HCT116 (cell line): ENCODE data around the gene APBA2. TPM values are rescaled to one million over a fixed set of nuclear protein-coding genes. Genes with fewer than 3 reads are reported as not detected.

Experiments used
- ATAC-seq: fragments of 200-7000 bp; cut with Tn5 transposase; 2 replicates; pipeline ENCODE4 v1.9.1; 2020; ENCODE audit warnings: mild to moderate bottlenecking, moderate library complexity
- BruUV-seq: library from RNA; stranded (reverse); fragments of 400-500 nt; replicated peaks from 2 replicates; lab custom pipeline; 2021; lab: Mats Ljungman, UMichigan
- CTCF ChIA-PET: fragments of 300-600 bp; sonication (Branson Sonifier 250); formaldehyde crosslinking; loops from one replicate; lab custom pipeline; 2021; ENCODE audit warnings: antibody characterized with exemption; lab: Charles Lee
- POLR2A ChIA-PET: fragments of 300-600, 350-600 bp; sonication (Branson Sonifier 250); formaldehyde crosslinking; loops from one replicate; lab custom pipeline; 2021; ENCODE audit warnings: antibody characterized with exemption; lab: Charles Lee
- RAD21 ChIA-PET, 2 experiments: fragments of 300-600 bp; sonication (Branson Sonifier 250); formaldehyde crosslinking; loops; one replicate each; lab custom pipeline; 2023; ENCODE audit warnings: low total read pairs in 2 of 2; ENCODE audit not compliant: uncharacterized antibody in 2 of 2, unreplicated experiment in 2 of 2, low non-redundant PET in 1 of 2; lab: Charles Lee
- DNase-seq: peaks from one replicate; pipeline ENCODE4 v3.0.0-alpha.2; 2010; ENCODE audit warnings: low read depth, low spot score
- H2AFZ ChIP-seq: fragments of 200-600 bp; shearing (Covaris generic), sonication (generic); 2 replicates; pipeline ENCODE4 v1.6.1; 2017; ENCODE audit warnings: low read depth, mixed run types, mixed read lengths, antibody characterized with exemption, low read length; ENCODE audit not compliant: poor library complexity, severe bottlenecking
- H3K27ac ChIP-seq: 2 replicates; pipeline ENCODE4 v1.5.1; 2012; ENCODE audit warnings: low read depth, low read length
- H3K27me3 ChIP-seq: fragments of 200-600 bp; sonication (generic); 2 replicates; pipeline ENCODE4 v1.6.1; 2016; ENCODE audit warnings: mixed run types, low read length, mixed read lengths; ENCODE audit not compliant: insufficient read depth
- H3K36me3 ChIP-seq, 2 experiments: fragments of 200-500 bp in 1 of 2; fragments of 200-600 bp in 1 of 2; sonication (Bioruptor generic) in 1 of 2; sonication (generic) in 1 of 2; 2 replicates each; pipeline versions ENCODE4 v1.5.1 to v1.6.1; 2014 to 2016; ENCODE audit warnings: low read length in 2 of 2, inconsistent platforms in 1 of 2, mixed read lengths in 1 of 2, mixed run types in 1 of 2; ENCODE audit not compliant: insufficient read depth in 2 of 2, control insufficient read depth in 1 of 2
- H3K4me1 ChIP-seq, 2 experiments: fragments of 200-600 bp in 1 of 2; sonication (generic) in 1 of 2; 2 replicates each; pipeline versions ENCODE4 v1.5.1 to v1.6.1; 2012 to 2017; ENCODE audit warnings: low read length in 2 of 2, inconsistent platforms in 1 of 2, mild to moderate bottlenecking in 1 of 2, mixed read lengths in 1 of 2, mixed run types in 1 of 2, moderate library complexity in 1 of 2; ENCODE audit not compliant: insufficient read depth in 2 of 2, control insufficient read depth in 1 of 2
- H3K4me2 ChIP-seq: fragments of 200-600 bp; sonication (generic); 2 replicates; pipeline ENCODE4 v1.6.1; 2017; ENCODE audit warnings: mixed run types, low read length, mixed read lengths
- H3K4me3 ChIP-seq, 2 experiments: fragments of 200-600 bp in 1 of 2; sonication (generic) in 1 of 2; replicated peaks in 1 of 2; 2 replicates each; pipeline ENCODE4 v1.5.1; 2011 to 2016; ENCODE audit warnings: low read length in 2 of 2, control low read depth in 1 of 2, low read depth in 1 of 2, mild to moderate bottlenecking in 1 of 2, mixed read lengths in 1 of 2, mixed run types in 1 of 2
- H3K79me2 ChIP-seq: fragments of 200-600 bp; sonication (generic); 2 replicates; pipeline ENCODE4 v1.6.1; 2017; ENCODE audit warnings: mild to moderate bottlenecking, mixed run types, low read length, moderate library complexity, mixed read lengths; ENCODE audit not compliant: insufficient read depth
- H3K9ac ChIP-seq: fragments of 200-600 bp; sonication (generic); 2 replicates; pipeline ENCODE4 v1.6.1; 2016; ENCODE audit warnings: low read length, mixed read lengths
- H3K9me2 ChIP-seq: fragments of 200-600 bp; sonication (generic), shearing (Covaris generic); 2 replicates; pipeline ENCODE4 v1.6.1; 2017; ENCODE audit warnings: mixed run types, mild to moderate bottlenecking, moderate library complexity; ENCODE audit not compliant: insufficient read depth
- H3K9me3 ChIP-seq, 2 experiments: fragments of 200-500 bp in 1 of 2; fragments of 200-600 bp in 1 of 2; sonication (Bioruptor generic) in 1 of 2; sonication (generic) in 1 of 2; 2 replicates each; pipeline ENCODE4 v1.6.1; 2014 to 2017; ENCODE audit warnings: low read length in 2 of 2, mixed read lengths in 2 of 2, inconsistent platforms in 1 of 2, low read depth in 1 of 2, mild to moderate bottlenecking in 1 of 2, mixed run types in 1 of 2, moderate library complexity in 1 of 2; ENCODE audit not compliant: control insufficient read depth in 1 of 2, insufficient read depth in 1 of 2
- H4K20me1 ChIP-seq: fragments of 200-600 bp; sonication (generic), shearing (Covaris generic); 2 replicates; pipeline ENCODE4 v1.6.1; 2017; ENCODE audit warnings: mixed run types, mild to moderate bottlenecking, moderate library complexity; ENCODE audit not compliant: insufficient read depth
- CBX3 ChIP-seq: IDR thresholded peaks from 2 replicates; pipeline ENCODE4 v1.6.1; 2012; ENCODE audit warnings: low read depth
- CTCF ChIP-seq, 3 experiments: fragments of 200-600 bp in 1 of 3; sonication (generic) in 1 of 3; IDR thresholded peaks in 2 of 3; conservative IDR thresholded peaks in 1 of 3; 2 replicates each; pipeline ENCODE4 v1.5.1; 2012 to 2017; ENCODE audit warnings: low read depth in 2 of 3, low read length in 2 of 3, antibody characterized with exemption in 1 of 3, borderline replicate concordance in 1 of 3, control low read depth in 1 of 3, mild to moderate bottlenecking in 1 of 3, mixed read lengths in 1 of 3, mixed run types in 1 of 3, moderate library complexity in 1 of 3; ENCODE audit not compliant: insufficient read depth in 1 of 3
- EGR1 ChIP-seq: IDR thresholded peaks from 2 replicates; pipeline ENCODE4 v1.6.1; 2012; ENCODE audit warnings: low read depth
- EZH2phosphoT487 ChIP-seq: fragments of 200-600 bp; IDR thresholded peaks from 2 replicates; pipeline ENCODE4 v1.6.1; 2018; ENCODE audit warnings: antibody characterized with exemption, borderline replicate concordance
- FOSL1 ChIP-seq: IDR thresholded peaks from 2 replicates; pipeline ENCODE4 v1.6.1; 2012; ENCODE audit warnings: low read depth
- MAX ChIP-seq: IDR thresholded peaks from 2 replicates; pipeline ENCODE4 v1.6.1; 2012
- POLR2A ChIP-seq: IDR thresholded peaks from 2 replicates; pipeline ENCODE4 v1.7.0; 2011; ENCODE audit warnings: borderline replicate concordance; ENCODE audit not compliant: insufficient read depth, insufficient read length; ENCODE audit errors: extremely low read depth
- POLR2AphosphoS5 ChIP-seq: IDR thresholded peaks from 2 replicates; pipeline ENCODE4 v1.6.1; 2011; ENCODE audit warnings: mild to moderate bottlenecking, low read depth, low read length, moderate library complexity
- RAD21 ChIP-seq: IDR thresholded peaks from 2 replicates; pipeline ENCODE4 v1.6.1; 2012; ENCODE audit warnings: low read depth, mild to moderate bottlenecking
- REST ChIP-seq: IDR thresholded peaks from 2 replicates; pipeline ENCODE4 v1.6.1; 2012; ENCODE audit warnings: low read depth
- SIN3A ChIP-seq: IDR thresholded peaks from 2 replicates; pipeline ENCODE4 v1.6.1; 2012; ENCODE audit warnings: low read depth
- ZFX ChIP-seq: fragments of 450-650 bp; IDR thresholded peaks from 2 replicates; pipeline ENCODE4 v1.6.1; 2017
- ZNF274 ChIP-seq: fragments of 200-500 bp; sonication (Bioruptor generic); IDR thresholded peaks from 2 replicates; pipeline ENCODE4 v1.6.1; 2014; ENCODE audit warnings: mild to moderate bottlenecking, low read depth, low read length, inconsistent platforms
- intact Hi-C: fragments of 100-400 bp; cut with micrococcal nuclease; formaldehyde crosslinking; loops from 2 replicates; pipeline ENCODE4 v1.10.0; 2022
- total RNA-seq: library from RNA; stranded (reverse); gene quantifications from one replicate; pipeline ENCODE4 v1.2.1, GENCODE V29; 2021; ENCODE audit not compliant: unreplicated experiment

Gene APBA2
- total RNA-seq, 1 experiment from 2014 or later, result 0.47 TPM

GRCh38 chr15:28929200-28929599 lies 43.4 kb downstream of the APBA2 start:
- POLR2A ChIA-PET, result no interaction called here
- Histone ChIP-seq H4K20me1 (no peaks in the 10 kb centered on the region), H3K27me3 (peaks cover 17% of the 10 kb centered on the region), H3K36me3 (no peaks in the 10 kb centered on the region), H2AFZ (no peak overlapping the region), H3K4me3 (no peak overlapping the region), H3K9me2 (no peaks in the 10 kb centered on the region), H3K9ac (no peak overlapping the region), H3K9me3 (no peaks in the 10 kb centered on the region), H3K4me1 (no peaks in the 10 kb centered on the region), H3K27ac (no peak overlapping the region), H3K4me2 (no peak overlapping the region), H3K79me2 (no peaks in the 10 kb centered on the region)
- no peak for ATAC-seq
- no peak for DNase-seq
- RAD21 ChIA-PET, result no interaction called here
- intact Hi-C loops, result loop anchor here (5.0 kb wide), 1 partner anchor 48 kb away; no protein-coding TSS in a partner anchor
- CTCF ChIA-PET, result no interaction called here
- BruUV-seq, result no TSS peak
- no peak for TF ChIP-seq RAD21
- TF ChIP-seq EGR1, result no peak
- no peak for TF ChIP-seq FOSL1
- no peak for TF ChIP-seq MAX
- TF ChIP-seq ZNF274, result no peak
- no peak for TF ChIP-seq EZH2phosphoT487
- TF ChIP-seq CTCF (IDR thresholded peaks at IDR 0.05 in 2 of 3, conservative IDR thresholded peaks at IDR 0.05 in 1 of 3; ENCODE audit: borderline replicate concordance in 1 of 3, insufficient read depth in 1 of 3, low read depth in 2 of 3, low read length in 2 of 3), result no peak

GRCh38 chr15:28930011-28930410 lies 44.2 kb downstream of the APBA2 start:
- Histone ChIP-seq H3K4me1 (no peaks in the 10 kb centered on the region), H4K20me1 (no peaks in the 10 kb centered on the region), H3K4me3 (no peak overlapping the region), H3K9me2 (no peaks in the 10 kb centered on the region), H3K4me2 (no peak overlapping the region), H3K27me3 (peaks cover 9% of the 10 kb centered on the region), H3K36me3 (no peaks in the 10 kb centered on the region), H3K27ac (no peak overlapping the region), H3K79me2 (no peaks in the 10 kb centered on the region), H3K9ac (no peak overlapping the region), H3K9me3 (no peaks in the 10 kb centered on the region), H2AFZ (no peak overlapping the region)
- BruUV-seq, result no TSS peak
- ChIA-PET RAD21 (no interaction called here), POLR2A (no interaction called here), CTCF (no interaction called here)
- ATAC-seq (no peak), DNase-seq (no peak)
- intact Hi-C loops, result no loop called here
- no peak for TF ChIP-seq POLR2A
- no peak for TF ChIP-seq EZH2phosphoT487
- TF ChIP-seq REST, result no peak
- no peak for TF ChIP-seq POLR2AphosphoS5
- TF ChIP-seq ZFX, result no peak
- no peak for TF ChIP-seq CTCF (IDR thresholded peaks at IDR 0.05 in 2 of 3, conservative IDR thresholded peaks at IDR 0.05 in 1 of 3; ENCODE audit: borderline replicate concordance in 1 of 3, insufficient read depth in 1 of 3, low read depth in 2 of 3, low read length in 2 of 3)
- TF ChIP-seq FOSL1, result no peak
- no peak for TF ChIP-seq SIN3A
- no peak for TF ChIP-seq CBX3
